Kidney epithelial cell (primary cell): Measurements from ENCODE around the gene SIGLEC8. TPM values are rescaled to one million over a fixed set of nuclear protein-coding genes. Genes with fewer than 3 reads are reported as not detected.
"Not testable (repeated sequence)": the region's sequence is repeated elsewhere in the genome, so short reads cannot be mapped to it uniquely, and the experiment has no call there.

Experiments
- DNase-seq: peaks from one replicate; pipeline ENCODE4 v3.0.0-alpha.2; 2010; ENCODE audit warnings: low read depth
- H3K27me3 ChIP-seq: 2 replicates; pipeline ENCODE4 v1.6.0; 2011; ENCODE audit warnings: low read length; ENCODE audit not compliant: control insufficient read depth, insufficient read depth
- H3K36me3 ChIP-seq: 2 replicates; pipeline ENCODE4 v1.5.1; 2011; ENCODE audit warnings: low read length; ENCODE audit not compliant: control insufficient read depth, insufficient read depth
- H3K4me3 ChIP-seq: 2 replicates; pipeline ENCODE4 v1.5.1; 2011; ENCODE audit warnings: low read depth, mild to moderate bottlenecking, control low read depth, low read length
- total RNA-seq: library from RNA; depleted of rRNA; stranded (reverse); fragments of >200 nt; gene quantifications from 2 replicates; pipeline ENCODE4 v1.2.3, GENCODE V29; 2015
- TF ChIP-seq, protein P1 (sequence below): IDR thresholded peaks from 2 replicates; pipeline ENCODE4 v1.5.1; 2011; ENCODE audit warnings: mild to moderate bottlenecking, moderate library complexity, low read length, control low read depth, inconsistent platforms; ENCODE audit not compliant: insufficient read depth, poor library complexity, severe bottlenecking

The SIGLEC8 gene
- total RNA-seq, 1 donor from 2014 or later: not detected

DNA sequence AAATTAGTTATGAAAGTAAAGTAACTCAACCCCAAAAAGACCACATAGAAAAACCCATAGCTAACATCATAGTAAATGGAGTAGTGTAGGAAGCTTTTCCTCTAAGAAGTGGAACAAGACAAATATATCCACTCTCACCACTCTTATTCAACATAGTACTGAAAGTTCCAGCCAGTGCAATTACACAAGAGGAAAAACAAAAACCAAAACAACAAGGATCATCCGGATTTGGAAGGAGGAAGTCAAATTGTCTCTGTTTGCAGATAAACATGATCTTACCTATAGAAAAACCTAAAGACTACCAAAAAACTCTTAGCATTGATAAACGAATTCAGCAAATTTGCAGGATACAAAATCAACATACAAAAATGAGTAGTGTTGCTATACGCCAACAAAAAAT is 8.5 kb upstream of the SIGLEC8 start:
- no peak overlapping the region for H3K4me3 ChIP-seq
- H3K36me3 ChIP-seq: no peaks in the 10 kb centered on the region
- no peaks in the 10 kb centered on the region for H3K27me3 ChIP-seq
- DNase-seq: no peak
- TF ChIP-seq, protein P1, sequence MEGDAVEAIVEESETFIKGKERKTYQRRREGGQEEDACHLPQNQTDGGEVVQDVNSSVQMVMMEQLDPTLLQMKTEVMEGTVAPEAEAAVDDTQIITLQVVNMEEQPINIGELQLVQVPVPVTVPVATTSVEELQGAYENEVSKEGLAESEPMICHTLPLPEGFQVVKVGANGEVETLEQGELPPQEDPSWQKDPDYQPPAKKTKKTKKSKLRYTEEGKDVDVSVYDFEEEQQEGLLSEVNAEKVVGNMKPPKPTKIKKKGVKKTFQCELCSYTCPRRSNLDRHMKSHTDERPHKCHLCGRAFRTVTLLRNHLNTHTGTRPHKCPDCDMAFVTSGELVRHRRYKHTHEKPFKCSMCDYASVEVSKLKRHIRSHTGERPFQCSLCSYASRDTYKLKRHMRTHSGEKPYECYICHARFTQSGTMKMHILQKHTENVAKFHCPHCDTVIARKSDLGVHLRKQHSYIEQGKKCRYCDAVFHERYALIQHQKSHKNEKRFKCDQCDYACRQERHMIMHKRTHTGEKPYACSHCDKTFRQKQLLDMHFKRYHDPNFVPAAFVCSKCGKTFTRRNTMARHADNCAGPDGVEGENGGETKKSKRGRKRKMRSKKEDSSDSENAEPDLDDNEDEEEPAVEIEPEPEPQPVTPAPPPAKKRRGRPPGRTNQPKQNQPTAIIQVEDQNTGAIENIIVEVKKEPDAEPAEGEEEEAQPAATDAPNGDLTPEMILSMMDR: no peak

DNA sequence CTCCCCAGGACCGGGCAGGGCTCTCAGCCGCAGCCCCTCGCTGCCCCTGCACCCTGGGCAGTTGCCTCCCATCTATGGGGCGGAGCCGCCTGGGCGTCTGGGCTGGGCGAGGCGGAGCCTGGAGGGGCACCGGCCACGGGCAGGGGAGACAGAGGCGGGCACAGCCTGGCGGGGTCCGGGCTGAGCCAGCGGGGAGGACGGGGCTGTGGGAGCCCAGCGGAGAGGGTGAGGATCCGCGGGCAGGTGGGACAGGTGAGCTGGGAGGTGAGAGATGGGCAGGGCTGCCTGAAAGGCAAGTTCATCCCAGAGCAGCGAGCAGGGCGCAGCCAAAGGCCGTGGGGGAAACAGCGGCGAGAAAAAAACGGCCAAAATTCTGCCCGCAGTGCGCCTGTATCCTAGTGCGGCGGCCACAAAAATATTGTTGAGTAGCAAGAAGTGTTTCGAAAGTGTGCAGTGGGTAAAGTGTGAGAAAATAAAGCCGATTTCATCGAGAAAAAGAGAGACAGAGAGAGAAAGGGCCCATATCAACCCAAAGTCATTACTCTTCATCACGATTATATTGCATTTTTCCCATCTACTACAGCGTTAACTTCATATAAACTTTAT is 5.8 kb upstream of the SIGLEC8 start:
- not testable (repeated sequence) for H3K27me3 ChIP-seq, H3K36me3 ChIP-seq, H3K4me3 ChIP-seq, DNase-seq

DNA sequence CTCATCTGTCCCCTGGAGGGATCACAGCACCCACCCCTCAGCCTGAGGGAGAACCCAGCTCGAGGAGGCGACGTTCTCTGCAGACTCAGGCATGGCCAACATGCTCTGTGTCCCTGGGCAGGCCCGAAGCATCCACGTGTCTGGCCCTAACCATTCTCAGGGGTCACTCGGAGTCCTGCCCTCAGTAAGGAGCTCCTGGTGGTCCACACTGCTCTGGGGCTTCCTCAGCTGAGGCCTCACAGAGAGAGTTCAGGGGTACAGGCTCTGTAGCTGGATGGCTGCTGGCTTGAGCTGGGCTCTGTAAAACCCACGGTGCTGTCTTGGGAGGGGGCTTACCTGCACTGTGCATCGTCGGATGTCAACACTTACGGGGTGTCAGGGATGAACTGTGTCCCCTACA is 4.4 kb upstream of the SIGLEC8 start:
- Histone ChIP-seq H3K27me3 (no peaks in the 10 kb centered on the region), H3K4me3 (no peak overlapping the region), H3K36me3 (no peaks in the 10 kb centered on the region)
- DNase-seq: no peak
- TF ChIP-seq, protein P1: no peak

DNA sequence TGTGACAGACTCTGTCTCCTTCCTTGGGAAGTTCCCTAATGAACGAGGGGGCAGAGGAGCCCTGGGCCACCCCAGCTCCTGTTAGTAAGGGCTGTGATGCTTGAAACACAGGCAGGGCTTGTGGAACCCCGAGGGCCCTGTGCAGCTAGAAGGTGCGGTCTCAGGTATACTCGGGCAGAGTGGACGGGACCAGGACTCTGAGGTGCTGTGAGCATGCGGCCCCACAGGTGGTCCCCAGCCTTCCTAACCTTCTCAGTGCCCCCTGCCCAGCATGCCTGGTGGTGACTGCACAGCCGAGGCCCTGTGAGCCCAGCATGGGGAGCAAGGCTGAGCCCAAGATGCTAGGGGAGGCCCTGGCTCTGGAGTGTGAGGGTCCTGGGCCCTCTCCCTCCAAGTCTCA is 4.0 kb upstream of the SIGLEC8 start:
- H3K27me3 ChIP-seq: no peaks in the 10 kb centered on the region
- TF ChIP-seq, protein P1: no peak
- H3K36me3 ChIP-seq: no peaks in the 10 kb centered on the region
- no peak for DNase-seq
- no peak overlapping the region for H3K4me3 ChIP-seq

DNA sequence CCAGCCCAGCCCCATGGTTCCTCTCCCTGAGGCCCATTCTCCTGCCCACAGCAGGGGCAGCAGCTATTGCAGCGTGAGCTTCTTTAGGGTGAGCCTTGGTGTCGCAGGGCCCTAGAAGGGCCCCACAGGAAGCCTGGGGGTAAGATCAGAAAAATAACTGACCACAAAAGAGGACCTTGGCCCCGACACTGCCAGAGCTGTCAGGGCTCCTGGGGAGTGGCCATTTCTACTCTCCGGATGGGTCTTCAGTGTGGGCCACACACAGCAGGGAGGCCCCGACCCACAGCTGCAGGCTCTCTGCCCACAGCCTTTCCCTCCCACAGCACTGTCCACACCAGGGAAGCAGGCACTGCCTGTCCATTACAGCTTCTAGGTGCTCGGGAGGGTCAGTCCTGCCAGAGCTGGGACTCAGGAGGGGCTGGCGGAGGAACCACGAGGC is 3.5 kb upstream of the SIGLEC8 start:
- Histone ChIP-seq H3K4me3 (no peak overlapping the region), H3K36me3 (no peaks in the 10 kb centered on the region), H3K27me3 (no peaks in the 10 kb centered on the region)
- DNase-seq: no peak
- TF ChIP-seq, protein P1: no peak

DNA sequence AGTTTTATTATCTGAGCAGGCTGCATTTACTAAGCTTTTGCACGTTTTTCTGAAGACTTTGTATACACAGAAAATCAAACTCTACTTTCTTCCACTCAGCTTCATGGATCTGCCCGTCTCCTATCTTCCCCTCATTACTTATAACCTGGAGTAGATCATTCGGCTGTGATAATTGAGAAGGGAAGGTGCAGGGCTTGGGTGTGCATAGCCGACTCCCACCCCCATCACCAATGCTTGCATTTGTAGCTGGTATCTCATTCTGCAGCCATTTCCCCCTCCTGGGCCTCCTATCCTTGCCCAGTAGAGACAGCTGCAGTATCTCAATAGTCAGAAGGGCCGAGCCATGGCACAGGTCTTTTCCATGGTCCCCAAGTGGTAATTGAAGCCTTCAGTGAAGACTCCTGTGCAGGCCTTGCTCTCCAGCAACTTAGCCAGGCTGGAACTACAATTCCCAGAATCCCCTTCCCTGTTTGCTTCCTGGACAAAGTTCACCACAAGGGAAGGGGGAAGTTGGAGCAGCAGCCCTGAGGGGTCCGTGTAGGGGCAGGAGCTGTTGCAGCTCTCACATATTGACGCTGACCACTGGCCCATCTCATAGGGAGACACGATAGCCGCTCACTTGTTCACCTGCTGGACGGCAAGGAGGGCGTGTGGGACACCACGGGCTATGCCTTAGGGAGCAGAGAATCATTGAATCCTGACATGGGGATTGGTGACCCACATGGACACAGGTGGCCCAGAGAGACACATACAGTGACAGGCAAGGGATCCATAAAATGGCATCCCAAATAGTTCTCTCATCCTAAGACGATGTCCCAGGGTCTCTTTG is 2.1 kb upstream of the SIGLEC8 start:
- no peak overlapping the region for H3K4me3 ChIP-seq
- DNase-seq: no peak
- H3K27me3 ChIP-seq: no peaks in the 10 kb centered on the region
- no peaks in the 10 kb centered on the region for H3K36me3 ChIP-seq
- TF ChIP-seq, protein P1: no peak
